Esophagus (tissue), 2 donors: ENCODE data around the gene SEPTIN2. TPM values are rescaled to one million over a fixed set of nuclear protein-coding genes. Genes with fewer than 3 reads are reported as not detected.

Experiments used
- H3K27ac ChIP-seq, 2 donors: one replicate each; pipeline ENCODE4 v1.5.1; 2013; ENCODE audit warnings: low read depth in 2 of 2, mild to moderate bottlenecking in 2 of 2, inconsistent platforms in 1 of 2, low read length in 1 of 2, moderate library complexity in 1 of 2
- H3K27me3 ChIP-seq, 2 donors: one replicate each; pipeline ENCODE4 v1.6.1; 2013; ENCODE audit warnings: low read length in 2 of 2, control low read depth in 1 of 2, mild to moderate bottlenecking in 1 of 2; ENCODE audit not compliant: insufficient read depth in 2 of 2, control insufficient read depth in 1 of 2
- H3K36me3 ChIP-seq, 2 donors: one replicate each; pipeline ENCODE4 v1.6.1; 2013; ENCODE audit warnings: low read length in 1 of 2; ENCODE audit not compliant: control insufficient read depth in 2 of 2, insufficient read depth in 2 of 2
- H3K4me1 ChIP-seq, 2 donors: one replicate each; pipeline ENCODE4 v1.6.1; 2013; ENCODE audit warnings: low read length in 1 of 2; ENCODE audit not compliant: control insufficient read depth in 2 of 2, insufficient read depth in 2 of 2
- H3K4me3 ChIP-seq, 2 donors: one replicate each; pipeline ENCODE4 v1.5.1; 2013; ENCODE audit warnings: low read length in 2 of 2, mild to moderate bottlenecking in 2 of 2, low read depth in 1 of 2, moderate library complexity in 1 of 2
- H3K9me3 ChIP-seq, 2 donors: one replicate each; pipeline ENCODE4 v1.6.1; 2013; ENCODE audit warnings: mild to moderate bottlenecking in 2 of 2, low read depth in 1 of 2, low read length in 1 of 2, moderate library complexity in 1 of 2; ENCODE audit not compliant: control insufficient read depth in 2 of 2, insufficient read depth in 1 of 2
- WGBS, 2 donors: extraction: QIAGEN DNeasy Blood & Tissue Kit; methylation state at CpG; one replicate each; pipeline ENCODE4 v1.1.7; 2013; 5-methylcytosine and 5-hydroxymethylcytosine counted together
- polyA plus RNA-seq, 2 donors: library from polyadenylated mRNA; stranded (reverse); fragments of 200-250 nt; gene quantifications; one replicate each; pipeline ENCODE4 v1.2.3, GENCODE V29; 2013
- donor health status: healthy with polysubstance abuse.
- donor health status: Bipolar disorder and iron deficiency.

The SEPTIN2 gene
- polyA plus RNA-seq, 2 donors, result 63.6 to 95.6 TPM

GRCh38 chr2:241355983-241356870 is 40.5 kb downstream of the SEPTIN2 start, which contains the start of gene FARP2:
Gene FARP2, plus strand, starts transcription at chr2:241356285. Its CDS starts 16,823 bp downstream, at chr2:241373108.
- Histone ChIP-seq H3K27me3 (no peaks in the 10 kb centered on the region), H3K4me3 (peak within 1 kb of the TSS; percentile 77 to 79), H3K9me3 (no peaks in the 10 kb centered on the region), H3K4me1 (peaks cover 0 to 5% of the 10 kb centered on the region in 2 donors), H3K27ac (peak within 1 kb of the TSS; percentile 90 to 94), H3K36me3 (peaks cover 0 to 12% of the 10 kb centered on the region in 2 donors)
- WGBS, 2 donors, result 0 to 1% methylated on average over 96 to 101 of the region's 101 CpGs

DNA sequence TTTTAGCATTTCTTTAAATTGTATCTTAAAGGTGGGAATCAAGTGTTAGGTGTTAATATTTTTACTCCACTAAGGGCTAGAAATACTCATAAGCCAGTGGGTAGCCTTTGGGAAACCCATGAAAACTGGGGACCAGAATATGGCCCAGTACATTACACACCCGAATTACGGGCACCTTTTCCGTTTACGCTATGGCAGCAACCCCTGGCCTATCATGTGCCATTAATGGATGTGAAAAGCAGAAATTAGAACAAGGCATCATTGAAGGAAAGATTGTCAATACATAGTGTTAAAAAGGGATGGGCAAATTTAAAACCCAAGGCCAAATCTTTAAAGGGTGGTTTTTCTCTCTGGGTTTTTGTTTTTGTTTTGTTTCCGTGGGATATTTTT is 41.1 kb downstream of the SEPTIN2 start:
- Histone ChIP-seq H3K4me3 (peak overlapping the region; percentile 77 to 79), H3K36me3 (peaks cover 0 to 9% of the 10 kb centered on the region in 2 donors), H3K4me1 (peaks cover 0 to 5% of the 10 kb centered on the region in 2 donors), H3K27me3 (no peaks in the 10 kb centered on the region), H3K9me3 (no peaks in the 10 kb centered on the region), H3K27ac (peak overlapping the region; percentile 90 to 94)
- 16% methylated on average over 5 of the region's 5 CpGs for WGBS, 2 donors

DNA sequence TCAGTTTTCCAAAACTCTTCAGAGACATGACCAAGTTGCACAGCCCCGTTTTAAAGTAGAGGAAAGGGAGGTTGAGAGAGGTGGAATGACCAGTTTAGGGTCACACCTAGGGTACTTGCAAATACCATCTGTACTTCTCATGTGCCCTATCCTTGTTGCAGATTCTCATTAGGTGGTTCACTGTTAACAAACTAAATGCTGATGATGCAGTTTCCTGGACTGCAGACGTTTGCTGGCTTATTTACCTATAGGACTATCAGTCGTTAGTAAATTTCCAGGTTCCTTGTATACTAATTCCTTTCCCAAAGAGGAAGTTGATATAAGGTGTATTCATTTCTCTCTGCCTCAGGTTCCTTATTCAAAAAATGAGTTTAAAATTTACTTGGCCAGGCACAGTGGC is 41.8 kb downstream of the SEPTIN2 start:
- H3K4me3 ChIP-seq, result peak overlapping the region in 1 of 2 donors; percentile 77
- H3K27me3 ChIP-seq, result no peaks in the 10 kb centered on the region
- 40 to 46% methylated on average over 3 of the region's 3 CpGs for WGBS, 2 donors

GRCh38 chr2:241358470-241358869 is 42.7 kb downstream of the SEPTIN2 start:
- Histone ChIP-seq H3K4me1 (peaks cover 0 to 5% of the 10 kb centered on the region in 2 donors), H3K9me3 (no peaks in the 10 kb centered on the region), H3K27ac (no peak overlapping the region), H3K27me3 (no peaks in the 10 kb centered on the region), H3K36me3 (peaks cover 0 to 7% of the 10 kb centered on the region in 2 donors), H3K4me3 (no peak overlapping the region)
- 70 to 79% methylated on average over 5 of the region's 5 CpGs for WGBS, 2 donors

More for the DNA sequence above, 41.8 kb downstream of the SEPTIN2 start:
- Histone ChIP-seq H3K9me3 (no peaks in the 10 kb centered on the region), H3K27ac (no peak overlapping the region), H3K36me3 (peaks cover 0 to 9% of the 10 kb centered on the region in 2 donors), H3K4me1 (peaks cover 0 to 5% of the 10 kb centered on the region in 2 donors)

- Histone ChIP-seq H3K27me3 (no peaks in the 10 kb centered on the region), H3K4me1 (peaks cover 0 to 5% of the 10 kb centered on the region in 2 donors), H3K9me3 (no peaks in the 10 kb centered on the region), H3K4me3 (no peak overlapping the region), H3K36me3 (peaks cover 0 to 2% of the 10 kb centered on the region in 2 donors), H3K27ac (no peak overlapping the region)
- 80 to 90% methylated on average over 7 of the region's 7 CpGs for WGBS, 2 donors
Observed at GRCh38 chr2:241359481-241360045, 43.8 kb downstream of the SEPTIN2 start.

GRCh38 chr2:241363426-241363825 is 47.7 kb downstream of the SEPTIN2 start:
- Histone ChIP-seq H3K27ac (no peak overlapping the region), H3K27me3 (no peaks in the 10 kb centered on the region), H3K4me1 (no peaks in the 10 kb centered on the region), H3K36me3 (no peaks in the 10 kb centered on the region), H3K4me3 (no peak overlapping the region), H3K9me3 (no peaks in the 10 kb centered on the region)
- 72 to 90% methylated on average over 7 of the region's 7 CpGs for WGBS, 2 donors

- Histone ChIP-seq H3K4me1 (no peaks in the 10 kb centered on the region), H3K36me3 (no peaks in the 10 kb centered on the region), H3K27me3 (no peaks in the 10 kb centered on the region), H3K4me3 (no peak overlapping the region), H3K27ac (no peak overlapping the region), H3K9me3 (no peaks in the 10 kb centered on the region)
- 54 to 72% methylated on average over 2 of the region's 2 CpGs for WGBS, 2 donors
Observed at GRCh38 chr2:241364781-241365180, 49.1 kb downstream of the SEPTIN2 start.

GRCh38 chr2:241366678-241367077 is 51.0 kb downstream of the SEPTIN2 start:
- no peaks in the 10 kb centered on the region for H3K36me3 ChIP-seq
- no peak overlapping the region for H3K4me3 ChIP-seq
- H3K27ac ChIP-seq, result peak overlapping the region in 1 of 2 donors; percentile 42
- WGBS, 2 donors, result 83 to 97% methylated on average over 2 of the region's 2 CpGs
- H3K9me3 ChIP-seq, result no peaks in the 10 kb centered on the region
- H3K4me1 ChIP-seq, result no peaks in the 10 kb centered on the region
- no peaks in the 10 kb centered on the region for H3K27me3 ChIP-seq

- no peaks in the 10 kb centered on the region for H3K9me3 ChIP-seq
- no peaks in the 10 kb centered on the region for H3K36me3 ChIP-seq
- no peaks in the 10 kb centered on the region for H3K27me3 ChIP-seq
- no peak overlapping the region for H3K27ac ChIP-seq
- 84 to 89% methylated on average over 3 of the region's 3 CpGs for WGBS, 2 donors
- no peak overlapping the region for H3K4me3 ChIP-seq
- H3K4me1 ChIP-seq, result peaks cover 5 to 7% of the 10 kb centered on the region in 2 donors
Observed at GRCh38 chr2:241368643-241369042, 52.9 kb downstream of the SEPTIN2 start.
